Activated CD8-positive, alpha-beta memory T cell treated with anti-CD3 and anti-CD28 coated beads, Interleukin-2, amount 50 U/mL, for 1 hour (primary cell): Measurements from ENCODE around the gene FBXO30.

ENCODE experiments used
- DNase-seq: peaks from one replicate; pipeline ENCODE4 v3.0.0-alpha.2; 2020; ENCODE audit errors: extremely low read depth

The FBXO30 gene

GRCh38 chr6:145755682-145756081, 58.9 kb downstream of the FBXO30 start:
- no peak for DNase-seq

- no peak for DNase-seq
Observed at GRCh38 chr6:145752638-145753037, 62.0 kb downstream of the FBXO30 start.

- no peak for DNase-seq
Observed at GRCh38 chr6:145749632-145750031, 65.0 kb downstream of the FBXO30 start.

GRCh38 chr6:145745861-145746260, 68.7 kb downstream of the FBXO30 start:
- DNase-seq = no peak

GRCh38 chr6:145744619-145745018, 70.0 kb downstream of the FBXO30 start:
- no peak for DNase-seq
